A549 (cell line): ENCODE measurements around the gene FSCN2. TPM values are rescaled to one million over a fixed set of nuclear protein-coding genes. Genes with fewer than 3 reads are reported as not detected.

ENCODE experiments used
- ATAC-seq, 2 experiments: fragments of 200-7000 bp in 1 of 2; fragments of >200 bp in 1 of 2; cut with Nextera tagmentation in 1 of 2; cut with Tn5 transposase in 1 of 2; 3 replicates each; pipeline versions ENCODE4 v1.8.0 to v1.9.1; 2018 to 2020; ENCODE audit warnings: mild to moderate bottlenecking in 1 of 2, moderate library complexity in 1 of 2
- CTCF ChIA-PET: fragments of 300-600 bp; sonication (Branson Sonifier 250); formaldehyde crosslinking; extraction: SDS; loops from one replicate; lab custom pipeline; 2021; ENCODE audit warnings: antibody characterized with exemption, inconsistent platforms; lab: Yijun Ruan, JAX
- POLR2A ChIA-PET: fragments of 350-600 bp; formaldehyde crosslinking; extraction: SDS; loops from one replicate; lab custom pipeline; 2021; ENCODE audit warnings: antibody characterized with exemption, inconsistent platforms; lab: Yijun Ruan, JAX
- DNase-seq, 2 experiments: peaks; one replicate each; pipeline versions ENCODE4 v3.0.0 to v3.0.0-alpha.2; 2011 to 2016; ENCODE audit warnings: low read depth in 1 of 2, low spot score in 1 of 2
- FAIRE-seq: peaks from 2 replicates; lab custom pipeline; 2011; peaks lifted over from hg19 to GRCh38; lab: Jason Lieb, UNC
- H3K27ac ChIP-seq, 2 experiments: fragments of >200 bp; sonication (Bioruptor Twin); formaldehyde crosslinking; 3 replicates each; pipeline ENCODE4 v1.5.1; 2016 to 2017
- H3K4me1 ChIP-seq: fragments of >200 bp; sonication (Bioruptor Twin); formaldehyde crosslinking; 3 replicates; pipeline ENCODE4 v1.6.1; 2016
- H3K4me2 ChIP-seq: fragments of >200 bp; sonication (Bioruptor Twin); formaldehyde crosslinking; 3 replicates; pipeline ENCODE4 v1.6.1; 2016
- H3K4me3 ChIP-seq: fragments of >200 bp; sonication (Bioruptor Twin); formaldehyde crosslinking; 3 replicates; pipeline ENCODE4 v1.5.1; 2016
- H3K9me3 ChIP-seq: fragments of >200 bp; sonication (Bioruptor Twin); formaldehyde crosslinking; 3 replicates; pipeline ENCODE4 v1.6.1; 2016
- BHLHE40 ChIP-seq: IDR thresholded peaks from 2 replicates; pipeline ENCODE4 v1.6.1; 2012; ENCODE audit warnings: low read depth, low read length, inconsistent platforms
- EP300 ChIP-seq, 2 experiments: fragments of >200 bp; sonication (Bioruptor Twin); formaldehyde crosslinking; IDR thresholded peaks; 2 replicates in 1 of 2; 3 replicates in 1 of 2; pipeline ENCODE4 v1.6.1; 2016 to 2017
- FOSB ChIP-seq: fragments of 250-450 bp; sonication (Bioruptor Pico); IDR thresholded peaks from 2 replicates; pipeline ENCODE4 v1.5.0; 2020; ENCODE audit warnings: mild to moderate bottlenecking, moderate library complexity
- FOXS1 ChIP-seq: fragments of 250-450 bp; sonication (Bioruptor Pico); IDR thresholded peaks from 2 replicates; pipeline ENCODE4 v1.5.0; 2020; ENCODE audit warnings: mild to moderate bottlenecking, moderate library complexity
- HDAC2 ChIP-seq: fragments of 200-600 bp; sonication (generic); IDR thresholded peaks from 2 replicates; pipeline ENCODE4 v1.6.1; 2016
- HMGXB4 ChIP-seq: fragments of 250-450 bp; sonication (Bioruptor Pico); IDR thresholded peaks from 2 replicates; pipeline ENCODE4 v1.5.0; 2021; ENCODE audit warnings: mild to moderate bottlenecking, moderate library complexity, borderline replicate concordance
- HOXB13 ChIP-seq: fragments of 250-450 bp; sonication (Bioruptor Pico); IDR thresholded peaks from 2 replicates; pipeline ENCODE4 v1.5.0; 2020; ENCODE audit warnings: low read depth, mild to moderate bottlenecking, moderate library complexity
- HOXB5 ChIP-seq: fragments of 250-450 bp; sonication (Bioruptor Pico); IDR thresholded peaks from 2 replicates; pipeline ENCODE4 v1.5.0; 2020; ENCODE audit warnings: mild to moderate bottlenecking, moderate library complexity
- MAFK ChIP-seq: fragments of 450-650 bp; IDR thresholded peaks from 2 replicates; pipeline ENCODE4 v1.6.1; 2014; ENCODE audit not compliant: partially characterized antibody
- MAZ ChIP-seq: fragments of 150-350 bp; IDR thresholded peaks from 2 replicates; pipeline ENCODE4 v1.6.1; 2014; ENCODE audit warnings: antibody characterized with exemption, low read depth, low read length, borderline replicate concordance
- MYC ChIP-seq: IDR thresholded peaks from 2 replicates; pipeline ENCODE4 v1.6.1; 2012; ENCODE audit warnings: mild to moderate bottlenecking, inconsistent platforms, low read length, improper control_type of control experiment, borderline replicate concordance
- NPAS2 ChIP-seq: fragments of 250-450 bp; sonication (Bioruptor Pico); IDR thresholded peaks from 2 replicates; pipeline ENCODE4 v1.8.0; 2022; ENCODE audit warnings: mild to moderate bottlenecking, moderate library complexity, borderline replicate concordance
- PHF8 ChIP-seq: fragments of 200-600 bp; sonication (generic); IDR thresholded peaks from 2 replicates; pipeline ENCODE4 v1.6.1; 2016; ENCODE audit warnings: low read depth, mild to moderate bottlenecking, antibody characterized with exemption, moderate library complexity, borderline replicate concordance
- POLR2A ChIP-seq: IDR thresholded peaks from 2 replicates; pipeline ENCODE4 v1.6.1; 2012; ENCODE audit warnings: mild to moderate bottlenecking, low read length
- RAD21 ChIP-seq, 2 experiments: fragments of >200 bp in 1 of 2; sonication (Bioruptor Twin) in 1 of 2; formaldehyde crosslinking in 1 of 2; IDR thresholded peaks in 1 of 2; conservative IDR thresholded peaks in 1 of 2; 2 replicates in 1 of 2; 3 replicates in 1 of 2; pipeline ENCODE4 v1.6.1; 2012 to 2018; ENCODE audit warnings: inconsistent platforms in 1 of 2
- RNF2 ChIP-seq: fragments of 200-600 bp; sonication (generic); IDR thresholded peaks from 2 replicates; pipeline ENCODE4 v1.6.1; 2016; ENCODE audit warnings: low read depth, mild to moderate bottlenecking, antibody characterized with exemption, moderate library complexity, borderline replicate concordance
- SREBF2 ChIP-seq: fragments of 450-650 bp; IDR thresholded peaks from 2 replicates; pipeline ENCODE4 v1.6.1; 2014; ENCODE audit warnings: mild to moderate bottlenecking, moderate library complexity
- TFCP2L1 ChIP-seq: fragments of 250-450 bp; sonication (Bioruptor Pico); IDR thresholded peaks from 2 replicates; pipeline ENCODE4 v1.5.0; 2021; ENCODE audit warnings: mild to moderate bottlenecking
- TP53 ChIP-seq: fragments of 250-450 bp; sonication (Bioruptor Pico); IDR thresholded peaks from 2 replicates; pipeline ENCODE4 v1.5.0; 2021; ENCODE audit warnings: mild to moderate bottlenecking, moderate library complexity
- WGBS: methylation state at CpG from one replicate; pipeline ENCODE4 v1.1.6; 2017; ENCODE audit errors: missing lambda C conversion rate; 5-methylcytosine and 5-hydroxymethylcytosine counted together
- polyA plus RNA-seq, 4 experiments: library from polyadenylated mRNA; depleted of rRNA in 3 of 4; stranded (reverse); fragments of >200 nt; fragmentation: RNase III in 1 of 4; extraction: RNeasy Plus Mini Kit Qiagen cat#74134 plus additional on column Dnase treatment in 1 of 4; gene quantifications; 2 replicates in 3 of 4; 3 replicates in 1 of 4; pipeline ENCODE4 v1.2.3, GENCODE V29; 2011 to 2017
- TF ChIP-seq, protein P1 (sequence below): IDR thresholded peaks from 2 replicates; pipeline ENCODE4 v1.6.1; 2012; ENCODE audit warnings: low read depth, borderline replicate concordance
- TF ChIP-seq, protein P2 (sequence below): IDR thresholded peaks from 2 replicates; pipeline ENCODE4 v1.6.1; 2012
- TF ChIP-seq, protein P3 (sequence below): fragments of 150-350 bp; IDR thresholded peaks from 2 replicates; pipeline ENCODE4 v1.6.1; 2014; ENCODE audit warnings: low read depth, mild to moderate bottlenecking, low read length
- TF ChIP-seq, protein P4 (sequence below): fragments of 250-450 bp; sonication (Bioruptor Pico); IDR thresholded peaks from 2 replicates; pipeline ENCODE4 v1.5.0; 2020; ENCODE audit warnings: low read depth, mild to moderate bottlenecking, moderate library complexity

FSCN2 gene
- polyA plus RNA-seq, 2 of the 4 experiments (the other 2 are of a cell fraction), result 0.84 to 1.3 TPM

- Histone ChIP-seq H3K9me3 (no peaks in the 10 kb centered on the region), H3K4me1 (peaks cover 73% of the 10 kb centered on the region), H3K27ac (peak overlapping the region; percentile 55 to 62; a peak in 4 of 6 replicates), H3K4me3 (no peak overlapping the region), H3K4me2 (peak overlapping the region; percentile 58)
- ATAC-seq (no peak), FAIRE-seq (no peak), DNase-seq (no peak)
- ChIA-PET POLR2A (interaction anchor here (1.0 kb wide), 1 partner anchor 44 kb away, joined by 4 read pairs; no protein-coding TSS in a partner anchor), CTCF (interaction anchor here (1.0 to 45.0 kb wide), 4 partner anchors 27 to 304 kb away, joined by 4 to 1604 read pairs (median 20); no protein-coding TSS in a partner anchor)
- TF ChIP-seq HOXB13 (CRISPR knock-in tag) (no peak), MAZ (no peak), HMGXB4 (CRISPR knock-in tag) (no peak)
- 85% methylated on average over 4 of the region's 6 CpGs for WGBS
Measured at GRCh38 chr17:81556863-81557262, 28.7 kb downstream of the FSCN2 start.

DNA sequence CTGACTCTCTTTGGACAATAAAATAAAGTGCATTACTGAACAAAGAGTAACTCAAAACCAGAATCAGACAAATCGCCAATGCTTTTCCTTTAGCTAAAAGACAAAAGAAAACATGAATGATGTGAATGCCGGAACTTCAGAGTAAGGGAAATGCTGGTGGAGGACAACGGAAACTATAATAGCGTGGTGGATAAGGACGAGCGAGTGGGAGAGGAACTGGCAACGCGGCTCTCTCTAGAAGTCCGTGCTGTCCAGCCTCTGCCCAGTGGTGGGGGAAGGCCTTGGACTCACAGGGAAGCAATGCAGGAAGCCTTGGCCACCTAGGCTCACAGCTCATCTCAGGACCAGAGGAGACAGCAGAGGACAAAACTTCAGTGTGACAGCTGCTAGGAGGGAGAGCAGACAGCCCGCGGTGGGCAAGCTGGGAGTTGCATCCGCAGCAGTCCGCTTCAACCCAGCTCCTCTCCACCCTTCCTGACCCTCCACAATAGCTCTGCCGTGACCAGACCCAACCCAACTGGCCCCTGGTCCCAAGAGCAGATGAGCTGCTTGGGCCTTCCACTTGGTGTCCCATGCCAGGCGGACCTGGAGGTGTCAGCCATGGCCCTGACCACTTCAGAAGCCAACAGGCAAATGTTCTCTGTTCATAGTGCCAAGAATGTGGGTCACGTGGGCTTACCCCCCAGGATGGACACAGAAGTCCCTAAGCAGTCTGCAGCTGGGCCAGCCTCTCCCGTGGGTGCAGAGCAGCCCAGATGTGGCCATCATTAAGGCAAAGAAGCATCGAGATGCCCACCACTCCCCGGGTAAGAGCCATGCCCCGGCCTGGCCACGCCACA, 29.3 kb downstream of the FSCN2 start:
- ATAC-seq, result no peak
- no peak for DNase-seq
- Histone ChIP-seq H3K4me1 (peaks cover 75% of the 10 kb centered on the region), H3K27ac (peak overlapping the region in 1 of 2 experiments; percentile 20; a peak in 2 of 6 replicates), H3K4me2 (0 out of 3 replicates have a peak overlapping the region, but pooled peaks have one; percentile 58), H3K4me3 (no peak overlapping the region), H3K9me3 (no peaks in the 10 kb centered on the region)
- FAIRE-seq, result no peak
- TF ChIP-seq, protein P1, sequence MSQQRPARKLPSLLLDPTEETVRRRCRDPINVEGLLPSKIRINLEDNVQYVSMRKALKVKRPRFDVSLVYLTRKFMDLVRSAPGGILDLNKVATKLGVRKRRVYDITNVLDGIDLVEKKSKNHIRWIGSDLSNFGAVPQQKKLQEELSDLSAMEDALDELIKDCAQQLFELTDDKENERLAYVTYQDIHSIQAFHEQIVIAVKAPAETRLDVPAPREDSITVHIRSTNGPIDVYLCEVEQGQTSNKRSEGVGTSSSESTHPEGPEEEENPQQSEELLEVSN, result no peak
- TF ChIP-seq RAD21 (conservative IDR thresholded peaks at IDR 0.05 in 1 of 2, IDR thresholded peaks at IDR 0.05 in 1 of 2) (no peak), NPAS2 (CRISPR knock-in tag) (no peak), EP300 (IDR thresholded peaks at IDR 0.05) (no peak), BHLHE40 (no peak), TFCP2L1 (CRISPR knock-in tag) (no peak), POLR2A (peak; percentile 21; the same call in 1 of the 2 replicates), SREBF2 (no peak), TP53 (CRISPR knock-in tag) (no peak)
- TF ChIP-seq, protein P2, sequence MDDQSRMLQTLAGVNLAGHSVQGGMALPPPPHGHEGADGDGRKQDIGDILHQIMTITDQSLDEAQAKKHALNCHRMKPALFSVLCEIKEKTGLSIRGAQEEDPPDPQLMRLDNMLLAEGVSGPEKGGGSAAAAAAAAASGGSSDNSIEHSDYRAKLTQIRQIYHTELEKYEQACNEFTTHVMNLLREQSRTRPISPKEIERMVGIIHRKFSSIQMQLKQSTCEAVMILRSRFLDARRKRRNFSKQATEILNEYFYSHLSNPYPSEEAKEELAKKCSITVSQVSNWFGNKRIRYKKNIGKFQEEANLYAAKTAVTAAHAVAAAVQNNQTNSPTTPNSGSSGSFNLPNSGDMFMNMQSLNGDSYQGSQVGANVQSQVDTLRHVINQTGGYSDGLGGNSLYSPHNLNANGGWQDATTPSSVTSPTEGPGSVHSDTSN, result 0 out of 2 replicates have a peak, but pooled peaks have one; percentile 26
- ChIA-PET POLR2A (interaction anchor here (1.0 kb wide), 1 partner anchor 43 kb away, joined by 4 read pairs; no protein-coding TSS in a partner anchor), CTCF (interaction anchor here (0.6 to 45.0 kb wide), 7 partner anchors 11 to 305 kb away, joined by 3 to 1604 read pairs (median 4); no protein-coding TSS in a partner anchor)
- 92% methylated on average over 21 of the region's 21 CpGs for WGBS

- Histone ChIP-seq H3K4me1 (peaks cover 81% of the 10 kb centered on the region), H3K4me2 (no peak overlapping the region), H3K9me3 (no peaks in the 10 kb centered on the region), H3K4me3 (no peak overlapping the region), H3K27ac (peak overlapping the region in 1 of 2 experiments; percentile 20; a peak in 2 of 6 replicates)
- ATAC-seq (no peak), FAIRE-seq (no peak), DNase-seq (no peak)
- CTCF ChIA-PET, result interaction anchor here (0.7 to 45.0 kb wide), 11 partner anchors 8 to 305 kb away, joined by 3 to 1604 read pairs (median 5); partner anchors contain the start of gene ARL16
- POLR2A ChIA-PET, result no interaction called here
- no peak for TF ChIP-seq HOXB13 (CRISPR knock-in tag)
- TF ChIP-seq RAD21 (conservative IDR thresholded peaks at IDR 0.05 in 1 of 2, IDR thresholded peaks at IDR 0.05 in 1 of 2), result no peak
- TF ChIP-seq NPAS2 (CRISPR knock-in tag), result no peak
- TF ChIP-seq MAFK, result no peak
- no peak for TF ChIP-seq RNF2
- TF ChIP-seq, protein P3, sequence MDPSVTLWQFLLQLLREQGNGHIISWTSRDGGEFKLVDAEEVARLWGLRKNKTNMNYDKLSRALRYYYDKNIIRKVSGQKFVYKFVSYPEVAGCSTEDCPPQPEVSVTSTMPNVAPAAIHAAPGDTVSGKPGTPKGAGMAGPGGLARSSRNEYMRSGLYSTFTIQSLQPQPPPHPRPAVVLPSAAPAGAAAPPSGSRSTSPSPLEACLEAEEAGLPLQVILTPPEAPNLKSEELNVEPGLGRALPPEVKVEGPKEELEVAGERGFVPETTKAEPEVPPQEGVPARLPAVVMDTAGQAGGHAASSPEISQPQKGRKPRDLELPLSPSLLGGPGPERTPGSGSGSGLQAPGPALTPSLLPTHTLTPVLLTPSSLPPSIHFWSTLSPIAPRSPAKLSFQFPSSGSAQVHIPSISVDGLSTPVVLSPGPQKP, result no peak
- no peak for TF ChIP-seq FOXS1 (CRISPR knock-in tag)
- TF ChIP-seq, protein P4, sequence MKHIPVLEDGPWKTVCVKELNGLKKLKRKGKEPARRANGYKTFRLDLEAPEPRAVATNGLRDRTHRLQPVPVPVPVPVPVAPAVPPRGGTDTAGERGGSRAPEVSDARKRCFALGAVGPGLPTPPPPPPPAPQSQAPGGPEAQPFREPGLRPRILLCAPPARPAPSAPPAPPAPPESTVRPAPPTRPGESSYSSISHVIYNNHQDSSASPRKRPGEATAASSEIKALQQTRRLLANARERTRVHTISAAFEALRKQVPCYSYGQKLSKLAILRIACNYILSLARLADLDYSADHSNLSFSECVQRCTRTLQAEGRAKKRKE (CRISPR knock-in tag), result no peak
- no peak for TF ChIP-seq MYC
- TF ChIP-seq FOSB (CRISPR knock-in tag), result no peak
- no peak for TF ChIP-seq HOXB5 (CRISPR knock-in tag)
- no peak for TF ChIP-seq PHF8
- no peak for TF ChIP-seq HDAC2
- 93% methylated on average over 12 of the region's 12 CpGs for WGBS
Measured at GRCh38 chr17:81558115-81558468, 29.9 kb downstream of the FSCN2 start.
